CD4-positive, alpha-beta T cell treated with Interleukin-4 for 4 hours (primary cell): ENCODE measurements around the gene PPM1F.

Experiments used
- DNase-seq: peaks from one replicate; pipeline ENCODE4 v3.0.0-alpha.2; 2020

The PPM1F gene

DNA sequence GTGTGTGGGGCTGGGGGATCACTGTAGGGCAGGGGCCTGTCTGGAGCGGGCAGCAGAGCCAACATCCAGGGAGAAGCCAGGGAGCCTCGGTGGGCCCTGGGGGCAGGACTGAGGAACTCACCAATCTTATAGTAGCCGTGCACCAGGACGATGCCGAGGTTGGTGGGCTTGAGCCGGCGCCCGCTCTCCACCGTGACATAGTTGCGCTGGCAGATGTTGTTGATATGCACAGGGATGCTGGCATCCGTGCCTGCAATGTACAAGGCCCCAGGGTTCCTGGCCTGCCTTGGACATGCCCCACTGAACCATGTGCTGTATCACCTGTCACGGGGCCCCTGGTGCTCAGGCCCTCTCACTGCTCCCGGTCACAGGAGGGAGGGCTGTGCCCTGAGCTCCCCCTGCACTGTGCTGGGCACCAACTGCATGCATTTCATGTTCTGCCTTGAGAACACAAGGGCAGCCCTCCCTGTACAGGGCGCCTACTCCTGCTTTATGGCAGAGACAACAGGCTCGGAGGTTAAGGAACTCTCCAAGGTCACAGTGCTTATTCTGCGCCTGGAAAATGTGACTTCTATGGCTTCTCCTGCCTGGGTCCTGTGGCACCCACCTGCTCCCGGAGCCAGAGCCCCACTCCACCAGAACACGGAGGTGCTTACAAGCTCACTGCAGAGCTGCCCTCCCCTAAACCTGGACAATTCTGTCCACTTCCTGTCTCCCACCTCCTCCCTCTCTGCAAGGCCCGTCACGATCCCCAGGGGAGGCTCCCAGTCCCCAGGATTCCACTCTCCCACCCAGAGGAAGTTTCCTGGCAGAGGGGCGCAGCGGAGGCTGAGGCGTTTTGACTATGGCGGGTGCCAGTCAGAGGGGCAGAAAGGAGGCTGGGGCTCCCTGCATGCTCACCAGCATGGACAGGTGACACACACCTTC, 7.8 kb upstream of the PPM1F start:
- DNase-seq: no peak

DNA sequence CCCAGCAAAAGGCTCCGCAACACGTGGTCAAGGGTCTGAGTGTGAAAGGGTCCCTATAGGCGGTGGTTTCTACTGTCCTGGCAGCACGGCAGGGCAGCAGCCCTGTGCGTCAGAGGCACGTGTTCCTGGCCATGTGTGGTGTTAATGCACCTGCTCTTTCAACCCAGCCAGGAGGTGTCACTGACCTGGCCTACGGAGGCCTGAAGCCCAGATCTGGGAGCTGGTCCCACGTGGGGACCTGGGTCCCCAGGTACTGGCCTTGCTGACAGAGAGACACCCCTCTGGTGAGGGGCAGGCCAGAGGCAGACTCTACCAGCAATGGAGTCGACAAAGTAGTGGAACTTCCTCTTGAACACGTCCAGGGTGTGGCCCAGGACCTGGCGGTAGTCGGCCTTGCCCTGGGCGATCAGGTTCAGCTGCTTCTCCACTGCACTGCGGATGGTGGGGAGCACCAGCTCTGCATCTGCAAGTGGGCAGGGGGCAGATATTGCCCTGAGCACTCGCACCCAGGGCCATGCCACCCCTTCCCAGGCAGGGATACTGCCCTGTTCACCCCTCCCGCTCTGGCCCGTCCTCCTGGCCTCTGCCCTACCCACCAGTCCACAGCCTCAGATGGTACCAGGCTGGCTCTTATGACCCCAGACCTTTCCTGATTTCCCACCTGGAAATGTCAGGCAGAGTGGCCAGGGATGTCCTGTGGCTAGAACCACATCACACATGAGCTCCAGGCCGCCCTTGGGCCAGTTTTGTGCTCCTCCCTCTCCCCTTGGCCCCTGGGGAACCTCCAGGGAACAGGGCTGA, 6.8 kb upstream of the PPM1F start:
- no peak for DNase-seq

DNA sequence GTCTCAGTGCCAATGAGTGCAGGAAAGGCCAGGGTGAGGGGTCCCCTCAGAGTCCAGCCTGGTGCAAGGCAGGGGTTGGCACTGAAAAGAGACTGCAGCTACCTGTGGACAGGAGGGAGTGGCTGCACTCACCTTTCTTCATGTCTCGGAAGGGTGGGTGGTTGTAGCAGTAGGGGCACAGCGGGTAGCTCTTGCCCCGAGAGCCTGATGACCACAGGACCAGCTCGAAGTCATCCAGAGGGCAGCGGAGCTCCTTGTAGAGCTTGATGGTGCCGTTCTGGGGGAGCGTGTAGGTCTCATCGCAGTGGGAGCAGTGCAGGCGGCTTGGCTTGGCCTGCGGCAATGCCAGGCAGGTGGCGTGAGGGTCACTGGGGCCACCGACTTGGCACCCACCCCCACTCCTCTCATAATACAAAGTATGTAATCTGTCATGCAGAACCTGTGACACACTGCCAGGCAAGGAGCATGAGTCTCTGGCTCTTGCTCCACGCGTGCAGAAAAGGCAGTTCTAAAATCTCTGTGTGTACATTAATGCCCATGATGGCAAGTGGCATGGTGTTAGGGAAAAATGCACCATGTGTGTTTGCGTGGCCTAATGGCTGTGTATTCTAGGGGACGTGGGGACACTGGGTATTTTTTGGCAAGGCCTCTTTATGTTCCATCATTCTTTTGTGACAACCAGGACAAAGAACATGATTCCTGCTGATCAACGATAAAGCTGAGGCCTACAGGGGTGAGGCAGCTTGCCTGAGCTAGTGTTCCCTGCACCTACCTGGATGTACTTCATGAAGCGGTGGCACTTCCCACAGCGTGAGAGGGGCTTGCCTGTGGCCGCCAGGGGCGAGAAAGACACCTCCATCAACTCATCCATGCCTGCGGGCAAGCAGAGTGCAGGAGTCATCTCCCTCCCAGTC, 6.0 kb upstream of the PPM1F start:
- DNase-seq: no peak

- DNase-seq: no peak
These were observed 650 bp downstream of the PPM1F start for GRCh38 chr22:21951931-21952465.

DNA sequence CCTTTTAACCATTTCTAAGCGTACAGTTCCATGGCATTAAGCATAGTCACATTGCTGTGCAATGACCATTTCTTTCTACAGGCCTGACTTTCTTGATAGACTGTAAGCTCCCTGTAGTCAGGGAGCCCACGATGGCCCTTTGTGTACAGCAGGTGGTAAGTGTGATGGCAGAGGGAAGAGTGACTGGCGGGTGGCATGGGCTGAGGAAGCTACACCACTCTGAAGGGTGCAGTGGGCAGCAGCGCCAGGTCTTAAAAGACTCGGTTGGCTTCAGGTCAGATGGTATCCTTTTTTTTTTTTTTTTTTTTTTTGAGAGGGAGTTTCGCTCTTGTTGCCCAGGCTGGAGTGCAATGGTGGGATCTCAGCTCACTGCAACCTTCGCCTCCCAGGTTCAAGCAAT, 1.6 kb downstream of the PPM1F start:
- DNase-seq: no peak

DNA sequence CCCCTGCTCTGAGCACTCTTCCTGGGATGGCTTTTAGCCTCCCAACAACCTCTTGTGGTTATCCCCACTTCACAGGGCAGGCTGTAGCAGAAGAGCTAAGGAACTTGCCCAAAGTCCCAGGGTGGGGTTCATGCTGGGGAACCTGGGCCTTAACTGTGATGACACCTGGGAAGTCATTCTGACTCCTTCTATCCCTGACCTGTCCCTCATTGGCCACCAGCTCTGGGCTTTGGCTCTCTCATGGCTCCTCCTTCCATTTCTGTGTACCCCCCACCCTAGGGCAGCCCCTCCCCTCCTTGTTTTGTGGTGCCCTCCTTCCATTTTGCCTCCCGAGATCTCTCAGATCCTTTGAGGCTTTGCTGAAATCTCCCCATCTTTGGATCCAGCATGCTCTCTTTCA, 2.7 kb downstream of the PPM1F start:
- no peak for DNase-seq

- DNase-seq: no peak
These were observed 3.1 kb downstream of the PPM1F start for GRCh38 chr22:21949569-21949918.

GRCh38 chr22:21948824-21949568, 3.7 kb downstream of the PPM1F start:
- no peak for DNase-seq

DNA sequence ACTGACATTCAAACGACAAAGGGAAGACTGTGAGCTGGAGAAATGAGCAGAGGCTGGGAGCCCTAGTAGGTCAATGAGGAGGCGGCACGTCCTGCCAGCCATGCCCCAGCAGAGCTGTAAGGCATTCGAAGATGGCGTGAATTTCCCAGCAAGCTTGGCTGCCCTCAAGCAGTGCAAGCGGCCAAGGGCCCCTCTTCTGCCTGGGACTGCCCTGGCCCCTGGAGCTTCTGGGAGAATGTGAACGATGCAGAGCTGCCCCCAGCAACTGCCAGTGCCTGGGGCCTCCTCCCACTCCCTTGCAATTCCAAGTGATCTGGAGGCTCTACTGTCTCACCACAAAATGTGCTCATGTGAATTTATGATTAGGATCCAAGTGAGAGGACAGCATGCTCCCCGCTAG, 4.3 kb downstream of the PPM1F start:
- DNase-seq: no peak

- no peak for DNase-seq
These were observed 5.3 kb downstream of the PPM1F start for GRCh38 chr22:21947040-21948014.

GRCh38 chr22:21946262-21946925, 6.3 kb downstream of the PPM1F start:
- no peak for DNase-seq

- DNase-seq: no peak
These were observed 7.0 kb downstream of the PPM1F start for GRCh38 chr22:21945453-21946261.

- no peak for DNase-seq
These were observed 7.8 kb downstream of the PPM1F start for GRCh38 chr22:21944871-21945270.

GRCh38 chr22:21943571-21944448, 8.8 kb downstream of the PPM1F start:
- no peak for DNase-seq

GRCh38 chr22:21942407-21943343, 10.0 kb downstream of the PPM1F start:
- DNase-seq: peak; percentile 41

- DNase-seq: no peak
These were observed 10.7 kb downstream of the PPM1F start for GRCh38 chr22:21941921-21942320.

DNA sequence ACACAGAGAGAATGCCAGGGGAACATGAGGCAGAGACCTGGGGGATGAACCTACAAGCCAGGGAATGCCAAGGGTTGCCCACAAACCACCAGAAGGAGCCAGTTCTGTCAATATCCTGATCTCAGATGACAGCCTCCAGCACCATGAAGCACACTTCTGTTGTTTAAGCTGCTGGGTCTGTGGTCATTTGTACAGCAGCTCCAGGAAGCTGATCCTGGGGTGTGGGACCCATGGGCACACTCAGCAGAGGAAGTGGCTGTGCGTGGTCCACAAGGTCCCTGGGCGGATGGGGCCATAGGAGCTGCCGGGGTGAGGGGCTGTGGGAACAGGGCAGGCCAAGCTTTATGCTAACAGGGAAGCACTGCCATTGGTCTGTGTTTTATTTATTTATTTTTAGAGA, 12.1 kb downstream of the PPM1F start:
- DNase-seq: no peak
